HG03066 (cell line): ENCODE results near the gene ST8SIA1.

ENCODE experiments used
- ATAC-seq: cut with Tn5 transposase; IDR thresholded peaks from one replicate; pipeline ENCODE4 v1.9.1; 2021; ENCODE audit warnings: low read depth; ENCODE audit not compliant: unreplicated experiment

The ST8SIA1 gene

DNA sequence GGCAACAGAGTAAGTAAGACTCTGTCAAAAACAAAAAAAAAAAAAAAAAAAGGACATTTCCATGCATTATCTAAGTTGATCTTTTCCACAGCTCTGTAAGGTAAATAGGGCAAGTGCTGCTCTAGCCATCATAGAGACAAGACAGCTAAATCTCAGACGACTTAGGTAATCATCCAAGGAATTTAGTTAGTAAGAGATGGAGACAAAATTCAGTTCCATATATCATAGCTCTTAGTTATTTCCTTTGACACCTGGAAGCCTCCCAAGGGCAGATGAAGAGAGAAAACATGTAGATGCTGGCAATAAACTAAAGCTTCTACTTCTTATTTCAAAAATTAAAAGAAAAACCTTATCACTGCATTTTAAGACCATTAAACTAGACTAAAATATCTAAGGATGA, 48.7 kb downstream of the ST8SIA1 start:
- no peak for ATAC-seq

DNA sequence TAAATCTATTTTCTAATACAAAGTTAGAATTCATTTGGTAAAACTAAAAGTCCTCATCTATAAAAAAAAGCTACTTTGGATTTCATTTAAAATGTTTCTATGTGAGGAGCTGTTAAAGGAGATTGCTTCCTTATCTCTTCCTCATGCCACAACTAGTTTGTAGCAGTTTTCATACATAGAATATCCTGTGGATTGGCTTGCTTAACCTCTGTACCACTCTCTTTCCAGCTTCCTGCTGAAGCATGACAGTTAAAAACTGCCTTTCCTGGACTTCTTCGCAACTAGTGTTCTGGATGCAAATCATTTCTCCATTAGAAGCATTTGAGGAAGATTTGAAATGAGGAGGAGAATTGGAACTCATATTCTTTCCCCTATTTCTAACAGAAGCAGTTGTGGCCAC, 49.6 kb downstream of the ST8SIA1 start:
- no peak for ATAC-seq

DNA sequence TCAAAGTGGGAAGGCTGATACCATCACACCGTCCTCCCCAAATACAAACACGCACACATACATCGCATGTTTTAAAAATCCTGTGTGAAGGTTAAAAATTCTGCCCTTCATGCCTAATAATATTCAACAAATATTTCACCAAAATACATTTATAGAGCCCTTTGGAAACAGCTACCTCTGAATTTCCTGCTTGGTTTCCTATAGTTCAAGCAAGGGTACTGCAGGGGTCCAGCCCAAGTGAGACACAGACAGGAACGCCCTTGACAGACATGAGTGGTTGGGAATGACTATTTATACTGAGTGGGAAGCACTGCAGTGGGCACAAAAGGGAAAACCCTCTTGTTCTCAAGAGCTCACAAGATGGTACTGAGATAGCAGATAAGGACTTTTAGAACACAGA, 51.0 kb downstream of the ST8SIA1 start:
- no peak for ATAC-seq

DNA sequence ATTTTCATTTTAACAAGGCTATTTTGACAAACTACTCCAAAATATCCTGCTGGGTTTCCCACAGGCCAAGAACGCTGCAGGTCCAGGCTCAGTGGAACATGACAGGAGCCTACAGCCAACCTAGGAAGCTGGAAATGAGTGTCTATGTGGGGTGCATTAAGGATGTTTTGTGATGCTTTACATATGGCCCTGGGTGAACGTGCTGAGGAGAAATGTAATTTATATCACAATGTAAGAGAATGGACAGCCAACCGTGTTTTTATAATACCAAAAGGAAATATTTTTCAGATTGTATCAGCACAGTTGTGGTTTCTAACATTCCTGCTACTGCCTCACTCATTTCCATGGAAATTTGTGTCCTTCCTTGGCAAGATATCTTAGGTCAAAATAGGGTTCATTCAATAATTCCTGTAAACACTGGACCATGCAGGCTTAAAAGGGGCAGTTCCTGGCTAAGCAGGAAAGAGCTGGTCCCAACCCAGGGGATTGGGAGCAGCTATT, 51.5 kb downstream of the ST8SIA1 start:
- no peak for ATAC-seq

DNA sequence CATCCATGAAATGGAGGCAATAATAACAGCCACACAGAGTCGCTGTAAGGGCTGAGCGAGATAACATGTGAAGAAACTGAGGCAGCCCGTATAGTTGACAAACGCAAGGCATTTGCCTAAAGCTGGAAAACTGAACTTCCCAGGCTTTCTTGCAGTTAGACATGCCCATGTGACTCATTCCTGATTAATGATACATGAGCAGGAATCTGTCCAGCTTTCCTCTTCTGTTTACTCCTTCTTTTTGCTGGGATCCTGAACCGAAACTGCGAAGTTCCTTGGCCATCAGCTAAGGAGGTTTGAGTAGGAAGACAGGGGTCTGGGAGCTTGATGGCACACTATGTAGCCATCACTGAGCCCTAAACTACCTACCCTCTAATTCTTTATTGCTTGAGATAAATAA, 52.2 kb downstream of the ST8SIA1 start:
- ATAC-seq = no peak

DNA sequence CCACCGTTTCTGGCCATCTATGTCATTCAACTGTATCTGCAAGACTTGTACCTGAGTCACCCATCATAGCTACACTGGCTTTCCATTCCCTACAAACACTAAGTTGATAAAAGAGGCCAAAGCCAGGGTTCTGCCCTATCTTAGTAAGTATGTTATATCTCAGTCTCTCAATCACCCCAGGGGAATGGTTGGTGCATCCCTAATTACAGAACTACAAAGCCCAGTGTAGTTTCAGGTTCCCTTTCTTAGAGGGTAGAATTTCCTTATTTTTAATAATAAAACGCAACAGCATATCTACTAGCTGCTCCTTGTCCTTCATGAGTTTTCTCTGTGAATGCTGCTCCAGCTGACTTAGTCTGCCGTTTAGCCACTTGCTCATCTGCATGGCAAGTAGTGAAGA, 57.6 kb downstream of the ST8SIA1 start:
- no peak for ATAC-seq

DNA sequence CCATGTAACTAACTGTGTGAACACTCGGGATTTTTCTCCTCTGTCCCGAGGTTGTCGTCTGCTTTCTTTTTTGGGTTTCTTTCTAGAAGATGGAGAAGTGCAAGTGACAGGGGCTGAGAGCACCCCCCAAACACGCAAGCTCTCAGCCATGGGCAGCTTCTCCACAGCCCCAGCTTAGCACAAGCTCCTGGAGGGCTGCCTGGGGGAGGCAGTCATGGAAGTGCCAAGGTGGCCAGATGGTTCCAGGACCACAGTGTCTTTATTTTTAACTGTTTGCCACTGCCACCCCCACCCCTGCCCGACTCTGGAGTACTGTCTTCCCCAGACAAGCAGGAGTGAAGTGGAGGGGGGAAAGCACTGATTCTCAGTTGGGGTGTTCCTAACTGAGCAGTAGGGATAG, 58.2 kb downstream of the ST8SIA1 start:
- no peak for ATAC-seq

DNA sequence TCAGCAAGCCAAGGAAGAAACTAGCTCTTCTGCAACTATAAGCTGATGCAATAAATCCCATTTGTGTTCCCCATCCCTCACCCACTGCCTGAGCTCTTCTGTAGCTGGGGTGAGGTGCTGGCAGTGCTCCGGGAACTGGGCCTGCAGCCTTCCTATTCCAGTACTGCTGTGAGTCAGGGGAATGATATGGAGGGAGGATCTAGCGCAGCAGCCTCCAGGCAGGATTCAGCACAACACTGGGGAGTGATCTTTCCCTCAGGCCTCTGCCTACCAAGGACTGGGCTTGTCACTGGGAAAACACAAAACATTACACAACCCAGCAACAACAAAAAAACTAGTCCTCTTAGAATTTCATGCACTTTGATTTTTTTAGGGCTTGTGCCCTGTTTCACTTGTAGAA, 58.7 kb downstream of the ST8SIA1 start:
- ATAC-seq = no peak

DNA sequence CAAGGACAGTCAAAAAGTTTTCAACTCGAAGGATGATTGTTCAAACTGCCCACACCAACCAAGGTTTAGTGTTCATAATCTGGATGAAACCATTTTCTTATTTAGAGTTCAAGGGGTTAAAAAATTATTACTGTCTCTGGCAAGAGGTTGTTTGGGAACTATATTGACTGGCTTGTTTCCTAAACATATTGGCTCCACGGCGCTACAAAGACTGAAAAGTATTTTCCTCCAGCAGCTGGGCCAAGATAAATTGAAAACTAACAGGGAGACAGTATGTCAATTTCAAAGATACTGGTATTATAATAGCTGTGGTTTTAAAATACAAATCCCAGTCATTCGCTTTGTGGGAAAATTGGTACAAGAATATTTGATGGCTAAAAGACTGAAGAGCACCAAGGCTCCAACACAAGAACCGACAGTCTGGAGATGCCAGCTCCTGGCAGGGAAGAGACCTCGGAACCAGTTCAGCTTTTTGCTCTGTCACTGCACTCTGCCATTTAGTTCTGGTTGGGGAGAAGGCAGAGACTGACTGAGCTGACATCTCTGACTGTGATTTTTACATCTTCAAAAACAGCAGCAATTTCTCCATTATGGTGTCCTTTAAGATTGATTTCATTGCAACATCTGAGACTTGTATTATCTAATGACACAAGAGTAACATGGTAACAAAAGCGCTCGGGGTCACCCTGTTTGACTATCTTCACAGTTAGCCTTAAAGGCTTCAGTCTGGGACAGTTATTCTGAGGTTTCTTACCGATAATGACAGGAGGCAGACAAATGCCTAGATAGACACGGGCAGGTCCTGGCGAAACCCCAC, 62.0 kb downstream of the ST8SIA1 start:
- no peak for ATAC-seq

DNA sequence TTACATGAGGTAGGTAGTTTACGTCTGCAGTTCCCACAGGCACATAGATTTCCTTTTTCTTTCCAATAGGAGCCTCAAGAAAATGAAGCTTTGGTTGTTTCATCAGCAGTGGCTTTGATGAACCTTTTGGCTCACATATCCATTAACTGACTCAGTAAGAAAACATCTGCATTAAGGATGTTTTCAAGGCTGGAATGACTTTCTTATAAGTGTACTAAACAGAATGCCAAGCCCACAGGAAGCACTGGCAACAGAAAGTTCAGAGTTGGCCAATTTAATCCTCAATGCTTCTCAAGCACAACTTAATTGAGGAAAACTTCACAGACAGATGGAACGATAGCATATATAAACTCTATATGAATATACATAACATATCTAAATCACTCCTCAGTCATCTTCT, 63.5 kb downstream of the ST8SIA1 start:
- no peak for ATAC-seq

DNA sequence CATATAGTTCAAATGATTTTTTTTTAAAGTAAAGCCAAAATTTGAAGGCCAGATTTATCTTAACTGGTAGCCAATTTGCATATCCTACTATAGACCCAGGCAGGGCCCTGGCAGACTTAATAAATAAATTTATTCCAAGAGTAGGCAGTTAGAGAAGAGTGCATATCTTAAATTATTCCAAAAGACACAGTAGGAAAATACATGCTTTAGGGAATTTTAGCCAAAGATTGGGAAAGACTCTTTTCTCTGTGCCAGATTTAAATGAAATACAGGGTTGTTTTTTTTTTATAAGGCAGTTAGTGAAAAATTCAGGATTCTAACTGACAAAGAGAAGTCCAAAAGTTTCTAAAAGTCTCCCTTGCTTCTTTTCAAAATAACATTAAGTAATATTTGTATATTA, 65.5 kb downstream of the ST8SIA1 start:
- no peak for ATAC-seq

DNA sequence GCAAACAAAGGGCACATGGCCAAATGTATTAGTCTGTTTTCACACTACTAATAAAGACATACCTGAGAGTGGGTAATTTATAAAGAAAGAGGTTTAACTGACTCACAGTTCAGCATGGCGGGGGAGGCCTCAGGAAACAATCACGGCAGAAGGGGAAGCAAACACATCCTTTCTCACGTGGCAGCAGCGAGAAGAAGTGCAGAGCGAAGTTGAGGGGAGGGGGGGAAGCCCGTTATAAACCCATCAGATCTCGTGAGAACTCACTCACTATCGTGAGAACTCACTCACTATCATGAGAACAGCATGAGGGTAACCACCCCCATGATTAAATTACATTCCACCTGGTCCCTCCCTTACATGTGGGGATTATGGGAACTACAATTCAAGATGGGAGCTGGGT, 66.1 kb downstream of the ST8SIA1 start:
- ATAC-seq = no peak

DNA sequence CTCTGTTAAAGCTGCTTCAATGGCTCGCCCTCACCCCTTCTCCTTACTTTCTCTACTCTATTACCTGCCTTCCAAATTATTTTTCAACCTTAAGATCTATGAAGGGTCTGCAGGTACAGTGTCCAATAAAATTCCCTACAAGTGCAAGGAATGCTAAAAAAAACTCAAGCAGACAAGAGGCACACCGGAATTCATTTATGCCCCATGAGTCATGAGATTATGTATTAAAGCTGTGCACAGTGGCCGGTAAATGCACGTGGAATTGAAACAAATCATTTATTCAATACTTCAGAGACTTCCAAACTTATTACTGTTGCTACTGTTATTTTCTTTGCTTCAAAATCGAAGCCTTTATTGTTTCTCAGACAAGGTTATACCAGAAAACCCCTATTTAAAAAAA, 68.4 kb downstream of the ST8SIA1 start:
- no peak for ATAC-seq

DNA sequence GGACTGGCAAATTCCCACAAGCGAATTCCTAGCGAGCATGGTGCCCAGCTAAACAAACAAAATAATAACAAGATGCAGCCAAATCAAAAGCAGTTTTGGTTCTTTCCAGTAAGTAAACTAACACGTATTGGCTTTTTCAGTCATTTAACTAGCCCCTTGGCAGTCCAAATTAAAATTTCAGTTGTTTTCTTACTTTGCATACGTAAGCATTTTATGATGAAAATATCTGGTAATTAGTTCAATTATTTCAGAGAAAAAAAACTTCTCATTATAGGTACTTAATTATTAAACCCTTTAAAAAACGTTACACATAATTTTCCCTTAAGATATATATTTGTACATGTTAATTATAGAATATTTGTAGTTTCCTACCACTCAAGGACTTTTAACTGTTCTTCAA, 70.1 kb downstream of the ST8SIA1 start:
- no peak for ATAC-seq

DNA sequence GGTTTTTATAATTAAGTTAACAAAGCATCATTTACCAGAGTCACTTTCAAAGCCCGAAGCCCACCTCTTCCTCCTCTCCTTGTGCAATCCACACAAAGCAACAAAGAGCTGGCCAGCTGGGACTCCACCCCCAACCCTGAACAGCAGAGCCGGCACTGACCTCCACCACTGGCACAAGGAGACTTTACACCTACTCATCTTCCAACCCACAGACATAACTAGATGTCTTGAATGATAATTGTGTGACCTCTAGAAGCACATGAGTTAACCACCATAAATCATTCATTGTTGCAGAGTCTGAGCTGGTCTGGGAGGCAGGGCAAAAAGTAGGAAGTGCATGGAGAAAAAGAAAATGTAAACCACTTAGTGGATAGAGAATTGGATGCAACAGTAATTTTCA, 72.2 kb downstream of the ST8SIA1 start:
- no peak for ATAC-seq

DNA sequence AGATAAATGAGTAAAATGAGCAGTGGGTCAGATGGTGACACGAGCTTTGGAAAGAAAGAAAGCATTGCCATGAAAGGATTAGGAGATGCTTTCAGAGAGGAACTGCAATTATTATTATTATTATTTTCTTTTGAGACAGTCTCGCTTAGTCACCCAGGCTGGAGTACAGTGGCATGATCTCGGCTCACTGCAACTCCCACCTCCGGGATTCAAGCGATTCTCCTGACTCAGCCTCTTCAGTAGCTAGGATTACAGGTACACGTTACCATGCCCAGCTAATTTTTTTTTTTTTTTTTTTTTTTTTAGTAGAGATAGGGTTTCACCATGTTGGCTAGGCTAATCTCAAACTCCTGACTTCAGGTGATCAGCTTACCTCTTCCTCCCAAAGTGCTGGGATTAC, 77.4 kb downstream of the ST8SIA1 start:
- no peak for ATAC-seq

DNA sequence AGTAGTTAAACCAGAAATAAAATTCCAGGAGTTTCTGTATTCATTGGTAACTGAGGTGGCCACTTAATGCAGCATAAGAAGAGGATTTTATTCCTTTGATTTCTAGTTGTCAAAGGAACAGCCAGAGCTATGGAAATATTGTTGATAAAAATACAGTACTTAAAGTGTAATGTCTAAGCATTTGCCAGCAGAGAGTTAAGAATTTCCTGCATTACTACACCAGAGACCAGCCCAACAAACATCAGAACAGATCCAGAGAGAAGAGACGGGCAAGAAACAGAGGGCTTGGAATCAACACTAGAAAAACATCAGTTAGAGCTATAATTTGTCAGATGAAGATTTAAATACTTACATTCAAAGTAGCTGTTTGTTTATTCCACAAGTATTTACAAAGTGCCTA, 77.9 kb downstream of the ST8SIA1 start:
- ATAC-seq = no peak

DNA sequence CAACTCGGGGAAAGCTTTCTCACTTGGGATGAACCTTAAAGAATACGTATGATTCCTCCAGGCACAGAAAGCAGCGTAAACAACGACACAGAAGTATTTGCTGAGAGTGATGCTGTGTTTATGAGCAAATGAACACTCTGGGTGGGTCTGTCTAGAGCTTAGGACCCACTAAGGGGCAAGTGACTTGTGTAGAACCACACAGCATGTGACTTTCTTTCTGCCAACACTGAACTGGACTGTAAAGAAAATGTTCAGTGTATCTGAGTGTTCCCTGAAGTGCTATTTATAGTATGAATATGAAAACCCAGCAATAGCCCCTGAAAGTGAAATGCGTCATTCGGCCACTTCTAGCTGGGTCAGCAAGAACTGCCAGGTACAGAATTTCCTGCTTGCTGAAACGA, 78.5 kb downstream of the ST8SIA1 start:
- no peak for ATAC-seq

DNA sequence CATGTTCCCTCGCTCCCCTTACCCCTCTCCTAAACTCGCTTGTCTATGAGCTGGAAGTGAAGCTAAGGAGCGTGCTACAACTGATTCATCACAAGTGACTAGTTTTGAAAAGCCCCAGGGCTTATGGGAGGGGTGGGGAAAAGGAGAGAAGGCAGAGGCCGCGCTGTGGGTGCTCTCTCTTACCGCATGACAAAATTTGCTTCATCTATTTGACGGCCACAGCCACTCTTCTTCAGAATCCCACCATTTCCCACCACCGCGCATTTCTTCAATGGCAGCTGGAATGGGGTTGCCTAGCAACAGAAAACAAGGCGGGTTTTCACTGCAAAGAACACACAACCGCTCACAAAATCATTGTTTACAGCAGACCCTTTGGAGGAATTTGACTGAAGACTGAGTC, 79.4 kb downstream of the ST8SIA1 start:
- ATAC-seq = no peak

DNA sequence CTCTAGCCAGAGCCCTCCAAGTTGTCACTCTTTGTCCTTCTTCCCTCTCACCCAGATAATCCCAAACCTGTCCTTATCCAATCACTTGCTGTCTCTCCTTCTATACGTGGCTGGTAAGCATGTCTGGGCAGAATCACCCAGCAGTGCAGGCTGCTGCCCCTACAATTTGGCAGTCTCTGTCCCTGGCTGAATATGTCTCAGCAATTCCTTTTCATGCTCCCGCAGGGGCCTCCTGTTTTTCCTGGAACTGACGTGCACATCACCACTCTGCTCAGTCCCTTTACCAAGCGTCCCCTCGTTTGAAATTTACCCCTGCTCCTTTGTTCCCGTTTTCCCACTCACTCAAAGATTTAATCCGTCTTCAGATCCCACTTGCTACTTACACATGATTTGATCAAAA, 80.0 kb downstream of the ST8SIA1 start:
- ATAC-seq = no peak

DNA sequence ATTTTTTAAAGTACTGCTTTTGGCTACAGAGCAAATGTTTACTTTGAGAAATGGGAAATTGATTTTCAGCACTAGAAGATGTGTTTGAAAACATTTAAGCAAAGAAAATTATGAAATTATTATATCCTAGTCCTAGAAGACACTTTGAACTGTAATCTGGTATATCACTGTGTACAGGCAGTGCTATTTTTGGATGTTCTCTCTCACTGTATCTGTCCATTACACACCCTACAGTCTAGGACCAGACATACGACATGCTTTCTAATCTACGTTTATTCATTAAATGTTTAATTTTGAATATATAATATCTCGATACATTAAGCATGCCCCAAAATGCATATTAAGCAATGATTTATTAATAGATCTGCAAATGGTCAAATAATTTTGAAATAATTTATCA, 82.5 kb downstream of the ST8SIA1 start:
- ATAC-seq = no peak

DNA sequence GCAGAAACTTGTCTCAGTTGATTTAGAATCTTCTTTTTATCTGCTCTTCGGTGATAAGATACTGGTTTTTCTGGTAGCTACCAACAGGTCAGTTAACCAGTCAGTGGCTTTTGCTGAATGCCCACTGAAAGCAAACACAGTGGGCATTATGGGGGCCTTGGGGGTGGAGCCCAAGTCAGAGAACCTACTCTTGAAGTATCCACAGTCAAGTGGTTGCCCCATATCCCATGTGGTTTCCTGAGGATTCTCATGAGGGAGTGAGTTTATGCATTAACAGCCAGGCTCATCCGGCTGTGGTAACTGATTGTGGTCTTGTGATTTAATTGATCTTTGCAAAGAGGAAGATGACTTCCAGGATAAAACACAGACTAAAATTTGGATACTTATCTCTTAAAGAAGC, 83.7 kb downstream of the ST8SIA1 start:
- no peak for ATAC-seq
